Retina (tissue), 1 donor: ENCODE results near the gene CNTN5.
"Not testable (repeated sequence)": the region's sequence is repeated elsewhere in the genome, so short reads cannot be mapped to it uniquely, and the experiment has no call there.

Experiments used
- DNase-seq: peaks from one replicate; pipeline ENCODE4 v3.0.0-alpha.2; 2016

Gene CNTN5

DNA sequence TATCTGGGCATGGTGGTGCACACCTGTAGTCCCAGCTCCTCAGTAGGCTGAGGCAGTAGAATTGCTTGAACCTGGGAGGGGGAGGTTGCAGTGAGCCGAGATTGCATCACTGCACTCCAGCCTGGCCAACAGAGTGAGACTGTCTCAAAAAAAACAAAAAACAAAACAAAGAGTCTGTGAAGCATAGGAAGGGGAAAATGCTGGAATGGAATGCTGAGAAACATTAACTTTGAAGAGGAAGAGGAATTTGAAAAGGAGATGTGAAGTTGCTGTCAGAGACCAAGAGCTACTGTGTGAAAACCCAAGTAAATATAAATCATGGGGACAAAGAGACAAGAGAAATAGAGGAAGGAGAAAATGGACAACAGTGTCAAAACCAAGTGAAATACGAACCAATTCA is 1211.3 kb downstream of the CNTN5 start:
- DNase-seq, result no peak

DNA sequence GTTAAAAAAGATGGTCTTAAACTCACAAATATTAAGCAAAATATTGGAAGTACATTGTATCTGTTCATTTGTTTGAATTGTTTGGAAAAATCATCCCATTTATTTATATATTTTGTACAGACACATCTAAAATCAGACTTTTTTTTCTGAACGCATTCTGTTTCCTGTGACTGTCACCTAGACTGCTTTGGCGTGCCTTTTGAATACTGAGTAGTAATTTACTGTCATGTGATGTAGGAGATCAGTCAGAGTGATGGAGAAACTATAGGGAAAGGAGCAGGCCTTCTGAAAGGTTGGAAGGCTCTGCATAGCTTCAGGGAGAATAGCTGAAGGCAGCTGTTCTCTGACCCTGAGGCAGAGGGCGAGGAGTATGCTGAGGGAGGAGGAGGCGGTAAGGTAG is 1214.3 kb downstream of the CNTN5 start:
- DNase-seq, result no peak

DNA sequence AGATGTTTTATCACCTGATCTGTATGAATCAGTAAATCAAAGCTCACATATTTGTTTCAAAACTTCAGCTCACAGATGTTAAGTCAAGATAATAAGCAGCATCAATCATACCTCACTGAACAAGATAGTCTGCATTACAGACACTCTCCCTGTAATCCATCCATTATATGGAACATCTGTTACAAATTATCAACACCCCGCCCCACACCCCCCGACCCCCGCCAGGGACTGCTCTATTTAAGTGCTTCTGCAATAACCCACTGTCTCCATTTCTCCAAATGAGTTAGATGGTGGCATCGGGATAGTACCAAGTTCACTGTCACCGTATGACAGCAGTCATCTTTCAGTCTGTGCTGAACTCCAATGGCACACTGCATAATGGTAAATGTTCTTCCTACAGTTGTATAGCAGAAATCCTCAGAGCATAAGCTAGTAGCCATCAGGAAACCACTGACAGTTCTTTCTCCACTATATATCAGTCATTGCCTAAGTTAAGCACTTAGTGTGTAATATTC is 1219.3 kb downstream of the CNTN5 start:
- no peak for DNase-seq

GRCh38 chr11:100247704-100248103 is 1227.0 kb downstream of the CNTN5 start:
- DNase-seq, result no peak

DNA sequence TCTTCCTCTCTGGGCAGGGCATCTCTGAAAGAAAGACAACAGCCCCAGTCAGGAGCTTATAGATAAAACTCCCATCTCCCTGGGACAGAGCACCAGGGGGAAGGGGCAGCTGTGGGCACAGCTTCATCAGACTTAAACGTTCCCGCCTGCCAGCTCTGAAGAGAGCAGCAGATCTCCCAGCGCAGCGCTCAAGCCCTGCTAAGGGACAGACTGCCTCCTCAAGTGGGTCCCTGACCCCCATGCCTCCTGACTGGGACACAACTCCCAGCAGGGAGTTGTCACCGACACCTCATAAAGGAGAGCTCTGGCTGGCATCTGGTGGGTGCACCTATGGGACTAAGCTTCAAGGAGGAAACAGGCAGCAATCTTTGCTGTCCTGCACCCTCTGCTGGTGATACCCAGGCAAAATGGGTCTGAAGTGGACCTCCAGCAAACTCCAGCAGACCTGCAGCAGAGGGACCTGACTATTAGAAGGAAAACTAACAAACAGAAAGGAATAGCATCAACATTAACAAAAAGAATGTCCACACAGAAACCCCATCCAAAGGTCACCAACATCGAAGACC is 1236.6 kb downstream of the CNTN5 start:
- DNase-seq, result not testable (repeated sequence)

DNA sequence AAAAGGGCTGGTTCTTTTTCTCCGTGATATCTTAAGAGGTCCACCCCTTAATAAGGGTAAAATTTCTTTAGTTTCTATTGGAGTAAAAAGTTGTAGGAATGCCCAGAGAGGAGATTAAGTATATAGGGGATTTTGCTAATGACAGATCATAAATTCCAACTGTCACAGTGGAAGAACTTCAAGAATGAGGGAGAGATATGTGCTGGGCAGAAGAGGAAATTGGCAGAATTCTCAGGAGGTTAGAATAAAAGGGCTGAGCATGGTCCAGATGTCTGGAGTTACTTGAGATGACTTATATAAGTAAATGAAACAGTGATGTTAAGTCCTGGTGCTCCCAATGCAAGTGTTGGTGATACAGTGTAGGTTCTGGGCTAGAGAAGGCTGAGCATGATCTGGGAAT is 1248.8 kb downstream of the CNTN5 start:
- DNase-seq, result no peak

DNA sequence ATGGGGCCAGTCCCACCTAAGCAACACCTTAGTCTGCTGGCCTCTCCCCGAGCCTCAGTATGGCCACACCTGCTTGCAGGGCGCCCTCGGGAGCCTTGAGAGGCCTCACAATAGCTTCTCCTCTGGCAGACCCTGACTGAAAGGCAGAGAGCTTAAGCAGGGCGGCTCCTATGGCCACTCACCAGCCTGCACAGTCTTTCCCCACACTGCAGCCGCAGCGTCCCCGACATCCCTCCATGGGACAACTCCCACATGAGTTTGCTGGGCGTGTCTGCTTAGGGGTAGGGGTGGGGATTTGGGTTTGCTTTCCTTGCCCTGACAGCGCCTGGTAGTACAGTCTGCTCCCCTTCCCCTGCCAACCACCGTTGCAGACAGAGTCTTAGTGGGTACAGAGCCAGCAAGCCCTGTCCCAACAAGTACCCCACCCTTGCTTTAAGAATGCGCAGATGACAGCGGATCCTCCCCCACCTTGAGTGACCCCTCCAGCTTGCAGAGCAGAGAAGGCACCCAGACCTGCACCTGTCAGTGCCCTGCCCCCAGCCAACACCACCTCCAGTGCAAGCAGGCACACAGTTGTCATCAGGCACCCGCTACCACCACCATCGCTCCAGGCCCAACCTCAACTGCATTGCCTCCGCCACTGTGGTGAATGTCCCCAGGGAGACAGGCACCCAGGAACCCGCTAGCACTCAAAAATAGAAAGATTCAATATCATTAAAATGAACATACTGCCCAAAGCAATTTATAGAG is 1252.5 kb downstream of the CNTN5 start:
- DNase-seq, result no peak

DNA sequence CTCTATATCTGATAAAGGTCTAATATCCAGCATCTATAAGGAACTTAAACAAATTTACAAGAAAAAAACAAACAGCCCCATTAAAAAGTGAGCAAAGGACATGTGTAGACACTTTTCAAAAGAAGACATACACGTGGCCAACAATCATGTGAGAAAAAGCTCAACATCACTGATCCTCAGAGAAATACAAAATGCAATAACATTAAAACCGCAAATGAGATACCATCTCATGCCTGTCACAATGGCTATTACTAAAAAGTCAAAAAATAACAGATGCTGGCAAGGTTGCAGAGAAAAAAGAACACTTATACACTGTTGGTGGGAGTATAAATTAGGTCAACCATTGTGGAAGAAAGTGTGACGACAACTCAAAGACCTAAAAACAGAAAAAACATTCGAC is 1253.7 kb downstream of the CNTN5 start:
- not testable (repeated sequence) for DNase-seq

DNA sequence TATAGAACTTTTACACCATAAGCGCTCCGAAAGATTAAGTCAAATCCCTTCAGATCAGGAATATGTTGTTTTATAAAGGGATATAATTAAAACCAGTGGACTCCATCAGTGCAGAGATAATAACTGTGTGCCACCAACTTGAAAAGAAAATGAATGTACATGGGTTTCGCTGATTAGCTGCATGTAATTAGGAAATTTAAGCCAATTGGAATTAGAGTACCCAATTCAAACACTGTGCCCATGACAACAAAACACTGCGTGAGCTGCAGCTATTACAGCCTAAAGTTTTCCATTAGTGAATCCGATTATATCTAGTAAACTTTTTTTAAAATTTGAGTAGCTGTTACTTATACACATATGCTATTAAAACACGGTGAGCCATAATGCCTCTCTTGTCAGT is 1274.0 kb downstream of the CNTN5 start:
- no peak for DNase-seq

GRCh38 chr11:100296051-100296679 is 1275.4 kb downstream of the CNTN5 start:
- no peak for DNase-seq

DNA sequence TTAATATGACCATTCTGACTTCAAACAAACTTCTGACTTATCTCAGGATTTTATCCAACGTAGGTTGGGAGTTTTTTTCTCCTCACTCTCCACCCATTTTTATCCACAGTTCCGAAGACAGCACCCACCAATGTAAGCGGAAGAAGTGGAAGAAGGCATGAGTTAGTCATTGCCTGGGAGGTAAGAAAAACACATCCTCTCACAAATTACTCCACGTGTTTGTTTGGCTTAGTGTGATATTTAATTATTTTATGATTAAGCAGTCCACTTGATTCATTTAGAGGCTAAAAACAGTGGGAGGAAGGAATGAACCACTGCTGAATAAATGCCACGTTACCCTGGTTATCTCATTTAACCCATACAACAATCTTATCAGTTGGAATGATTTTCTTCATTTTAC is 1276.8 kb downstream of the CNTN5 start:
- DNase-seq, result no peak

DNA sequence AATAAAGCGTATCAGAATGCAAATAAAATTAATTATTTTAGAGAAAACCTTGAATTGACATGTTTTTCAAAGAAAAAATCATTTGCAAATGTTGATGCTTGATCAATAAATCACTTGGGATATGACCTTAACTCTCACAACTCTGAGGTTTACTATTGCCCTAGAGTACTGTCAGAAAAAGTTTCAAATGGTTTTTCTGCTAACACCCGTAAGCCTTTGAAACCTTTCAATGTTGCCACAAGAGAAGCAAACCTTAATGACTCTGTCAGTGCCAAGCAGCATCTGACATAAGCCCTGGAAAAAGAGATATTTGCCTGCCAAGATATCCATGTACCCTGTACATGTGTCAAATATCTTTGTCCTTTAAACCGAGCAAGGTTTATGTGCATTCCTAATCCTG is 1282.1 kb downstream of the CNTN5 start:
- no peak for DNase-seq

DNA sequence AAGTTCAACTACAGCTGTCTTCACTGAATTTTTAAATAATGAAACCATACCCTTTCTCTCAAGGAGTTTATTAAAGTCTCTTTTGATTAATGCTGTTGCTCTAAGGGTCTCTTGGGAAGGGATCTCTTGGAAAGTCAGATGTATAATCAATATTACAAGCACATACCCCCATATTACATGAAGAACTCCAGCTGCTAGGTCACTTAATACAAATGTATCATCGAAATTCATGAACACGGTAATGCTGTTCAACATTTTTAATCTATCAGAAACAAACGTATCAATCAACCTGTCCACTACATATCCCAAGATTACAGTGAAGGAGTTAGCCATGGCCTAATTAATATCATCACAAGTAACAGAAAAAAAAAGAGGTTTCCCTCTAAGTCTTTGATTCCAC is 1283.1 kb downstream of the CNTN5 start:
- DNase-seq, result no peak

DNA sequence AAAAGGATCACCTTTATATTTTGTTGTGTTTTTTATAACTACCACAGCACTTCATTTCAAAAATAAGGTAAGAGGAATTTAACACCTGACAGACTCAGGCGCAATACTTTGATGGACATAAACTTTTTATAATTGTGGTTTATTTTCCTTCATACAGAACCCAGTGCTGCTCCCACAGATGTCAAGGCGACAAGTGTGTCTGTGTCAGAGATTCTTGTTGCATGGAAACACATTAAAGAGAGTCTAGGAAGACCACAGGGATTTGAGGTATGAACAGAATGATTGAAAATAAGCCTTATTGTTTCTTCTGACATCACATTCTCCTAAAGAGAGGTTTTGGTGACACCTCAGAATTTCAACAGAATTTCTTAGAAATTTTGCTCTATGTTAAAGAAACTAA is 1287.5 kb downstream of the CNTN5 start:
- no peak for DNase-seq

- DNase-seq, result no peak
Observed at GRCh38 chr11:100315946-100316345, 1295.2 kb downstream of the CNTN5 start.

DNA sequence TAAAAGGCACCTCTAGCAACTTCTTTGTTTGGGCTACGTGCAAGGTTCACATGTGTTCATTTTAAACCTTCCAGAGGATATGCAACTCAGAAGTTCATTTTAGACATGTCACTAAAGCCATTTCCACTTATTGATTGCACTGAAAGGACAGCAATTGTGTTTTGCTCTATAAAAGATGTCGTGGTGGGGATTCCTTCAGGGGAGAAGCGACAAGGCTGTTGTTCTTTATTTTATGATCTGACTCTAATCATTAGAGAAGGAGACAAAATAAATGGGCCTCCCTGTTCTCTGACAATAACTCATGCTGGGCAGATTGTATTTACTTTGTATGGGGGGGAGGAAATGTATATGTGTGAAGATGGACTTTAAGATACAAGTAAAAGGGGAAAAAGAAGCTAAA is 1296.2 kb downstream of the CNTN5 start:
- no peak for DNase-seq

- DNase-seq, result no peak
Observed at GRCh38 chr11:100319691-100320090, 1298.9 kb downstream of the CNTN5 start.

GRCh38 chr11:100328626-100329340 is 1308.0 kb downstream of the CNTN5 start:
- DNase-seq, result no peak

GRCh38 chr11:100329352-100329751 is 1308.6 kb downstream of the CNTN5 start:
- no peak for DNase-seq

GRCh38 chr11:100336873-100337272 is 1316.1 kb downstream of the CNTN5 start:
- no peak for DNase-seq

DNA sequence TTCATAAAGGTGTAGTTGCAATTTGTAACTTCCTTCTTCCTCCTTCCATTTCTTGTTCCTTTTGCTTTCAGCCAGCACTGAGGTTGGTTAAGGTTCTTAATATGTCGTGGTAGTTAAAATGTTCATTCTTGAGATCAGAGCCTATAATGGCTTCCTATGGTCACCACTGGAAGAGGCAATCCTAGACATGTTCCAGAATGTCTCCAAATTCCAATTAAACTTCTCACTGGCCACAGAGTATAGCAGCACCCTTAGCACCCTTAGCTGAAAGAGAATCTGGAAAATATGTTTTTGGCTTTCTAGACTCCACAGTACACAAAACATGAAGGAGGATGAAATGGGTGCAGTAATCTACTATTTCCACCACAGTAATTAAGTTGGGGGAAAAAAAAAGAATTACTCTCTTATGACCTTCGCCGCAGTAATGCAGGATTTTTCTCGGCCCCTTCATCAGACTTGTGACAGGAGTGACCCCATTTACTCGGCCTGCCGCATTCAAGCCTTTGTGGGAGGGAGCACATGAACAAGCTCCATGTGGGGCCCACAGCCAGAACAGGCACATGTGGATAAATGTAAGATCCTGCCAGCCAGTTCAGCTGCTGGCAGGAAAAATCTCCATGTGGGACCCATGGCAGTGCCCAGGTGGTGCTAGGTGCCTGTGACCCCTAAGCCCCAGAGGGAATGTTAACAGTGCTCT is 1317.5 kb downstream of the CNTN5 start:
- no peak for DNase-seq

DNA sequence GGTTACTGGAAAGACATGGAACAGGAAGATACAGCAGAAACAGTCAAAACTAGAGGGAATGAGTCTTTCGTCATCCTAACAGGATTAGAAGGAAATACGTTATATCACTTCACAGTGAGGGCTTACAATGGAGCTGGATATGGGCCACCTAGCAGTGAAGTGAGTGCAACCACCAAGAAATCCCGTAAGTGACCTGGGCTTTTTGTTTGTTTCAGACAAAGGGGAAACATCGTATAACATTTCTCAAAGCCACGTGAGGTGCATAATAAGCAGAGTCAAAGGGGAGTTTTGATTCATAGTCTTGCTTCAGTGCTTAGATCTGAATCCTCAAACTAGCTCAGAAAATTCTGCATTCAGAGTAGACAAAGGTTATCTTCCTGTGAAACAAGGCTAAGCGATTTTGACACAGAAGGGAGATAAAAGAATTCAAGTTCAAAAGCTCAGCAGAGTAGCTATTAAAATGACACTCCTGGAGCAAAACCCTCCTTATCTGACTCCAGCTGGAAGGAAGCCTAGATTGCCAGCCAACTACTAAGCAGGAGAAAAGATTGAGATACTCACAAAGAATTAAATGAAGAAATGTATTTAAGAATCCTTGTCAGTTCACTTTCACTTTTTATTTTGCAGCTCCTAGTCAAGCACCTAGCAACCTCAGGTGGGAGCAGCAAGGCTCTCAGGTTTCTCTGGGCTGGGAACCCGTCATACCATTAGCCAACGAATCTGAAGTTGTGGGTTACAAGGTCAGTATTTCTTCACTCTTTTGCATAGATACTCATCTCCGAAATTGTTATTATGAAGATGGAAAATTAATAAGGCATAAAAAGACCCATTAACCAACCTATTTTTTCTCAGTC is 1319.9 kb downstream of the CNTN5 start:
- DNase-seq, result no peak
